OCI-LY1 (cell line): Measurements from ENCODE around the gene HINFP.
A peak's percentile ranks its signal among the peaks of the same experiment; 100 is the strongest.

Experiments used
- H2AFZ ChIP-seq: fragments of 200-600 bp; sonication (generic), shearing (Covaris generic); 2 replicates; pipeline ENCODE4 v1.6.0; 2014; ENCODE audit warnings: antibody characterized with exemption, mild to moderate bottlenecking, low read length
- H3F3A ChIP-seq: fragments of 200-600 bp; sonication (generic), shearing (Covaris generic); 2 replicates; pipeline ENCODE4 v1.6.0; 2014; ENCODE audit warnings: mild to moderate bottlenecking, antibody characterized with exemption, low read length, moderate library complexity; ENCODE audit not compliant: insufficient read depth
- H3K27ac ChIP-seq: fragments of 200-600 bp; sonication (generic); 2 replicates; pipeline ENCODE4 v1.5.1; 2014; ENCODE audit warnings: low read length, mixed run types, mild to moderate bottlenecking, low read depth; ENCODE audit not compliant: poor library complexity, severe bottlenecking
- H3K27me3 ChIP-seq: fragments of 200-600 bp; sonication (generic); 2 replicates; pipeline ENCODE4 v1.6.0; 2014; ENCODE audit warnings: antibody characterized with exemption, mild to moderate bottlenecking, low read length, moderate library complexity; ENCODE audit not compliant: insufficient read depth
- H3K36me3 ChIP-seq: fragments of 200-600 bp; sonication (generic); 2 replicates; pipeline ENCODE4 v1.6.1; 2014; ENCODE audit warnings: mild to moderate bottlenecking, antibody characterized with exemption, low read length, moderate library complexity, mixed read lengths; ENCODE audit not compliant: insufficient read depth
- H3K4me1 ChIP-seq: fragments of 200-600 bp; sonication (generic); 2 replicates; pipeline ENCODE4 v1.5.1; 2014; ENCODE audit warnings: mild to moderate bottlenecking, low read length, moderate library complexity; ENCODE audit not compliant: insufficient read depth, severe bottlenecking
- H3K4me2 ChIP-seq: fragments of 200-600 bp; sonication (generic), shearing (Covaris generic); 2 replicates; pipeline ENCODE4 v1.6.1; 2014; ENCODE audit warnings: low read length
- H3K4me3 ChIP-seq: fragments of 200-600 bp; sonication (generic); 2 replicates; pipeline ENCODE4 v1.5.1; 2014; ENCODE audit warnings: low read length, low read depth, mild to moderate bottlenecking, mixed read lengths; ENCODE audit not compliant: poor library complexity, severe bottlenecking
- H3K79me2 ChIP-seq: fragments of 200-600 bp; shearing (Covaris generic); 2 replicates; pipeline ENCODE4 v1.6.1; 2016; ENCODE audit warnings: mixed run types, low read length, mixed read lengths; ENCODE audit not compliant: insufficient read depth
- H3K9ac ChIP-seq: fragments of 200-600 bp; sonication (generic), shearing (Covaris generic); 2 replicates; pipeline ENCODE4 v1.6.1; 2014; ENCODE audit warnings: mild to moderate bottlenecking, low read length, mixed read lengths
- H3K9me2 ChIP-seq: fragments of 200-600 bp; sonication (generic), shearing (Covaris generic); 2 replicates; pipeline ENCODE4 v1.6.1; 2014; ENCODE audit warnings: low read depth, mild to moderate bottlenecking, low read length, mixed read lengths
- H3K9me3 ChIP-seq: fragments of 200-600 bp; shearing (Covaris generic); 2 replicates; pipeline ENCODE4 v1.6.1; 2014; ENCODE audit warnings: low read length, mixed read lengths
- H4K20me1 ChIP-seq: fragments of 200-600 bp; sonication (generic), shearing (Covaris generic); 2 replicates; pipeline ENCODE4 v1.6.0; 2016; ENCODE audit warnings: mild to moderate bottlenecking, low read length; ENCODE audit not compliant: insufficient read depth
- EZH2 ChIP-seq: fragments of 200-600 bp; sonication (generic), shearing (Covaris generic); IDR thresholded peaks from 2 replicates; pipeline ENCODE4 v1.8.0; 2017; ENCODE audit warnings: borderline replicate concordance, mixed run types, mild to moderate bottlenecking, antibody characterized with exemption, low read length, moderate library complexity, mixed read lengths
- TF ChIP-seq, protein P1 (sequence below): fragments of 200-600 bp; sonication (generic), shearing (Covaris generic); IDR thresholded peaks from 2 replicates; pipeline ENCODE4 v1.5.1; 2017; ENCODE audit warnings: mild to moderate bottlenecking, antibody characterized with exemption, low read length, moderate library complexity, mixed read lengths

The HINFP gene

DNA sequence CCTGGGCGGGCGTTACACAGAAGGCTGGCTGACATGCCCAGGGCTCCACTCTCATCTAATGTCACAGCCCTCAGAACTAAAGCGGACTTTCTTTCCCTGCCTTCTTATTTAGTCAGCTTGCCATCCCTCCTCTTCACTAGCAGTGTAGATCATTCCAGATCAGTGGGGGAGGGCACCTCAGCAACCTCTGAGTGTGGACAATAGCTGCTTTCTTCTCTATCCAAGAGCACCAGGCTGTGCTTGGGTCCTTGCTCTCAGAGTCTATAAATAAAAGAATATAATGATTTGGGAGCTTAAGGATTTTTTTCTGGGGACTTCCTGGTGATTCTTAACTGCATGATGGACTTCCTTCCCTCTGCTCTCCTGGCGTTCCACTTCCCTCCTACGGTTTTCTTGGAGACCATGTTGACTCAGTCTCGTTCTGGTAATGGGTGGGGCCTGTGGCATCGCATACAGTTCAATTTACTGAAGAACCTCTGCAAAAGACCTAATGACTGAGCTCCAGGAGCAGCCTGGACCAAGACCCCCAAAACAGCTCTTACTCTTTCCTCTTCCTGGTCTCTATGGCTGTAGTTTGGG is 39.6 kb upstream of the HINFP start:
- Histone ChIP-seq H3K9me3 (no peaks in the 10 kb centered on the region), H3K4me1 (peaks cover 15% of the 10 kb centered on the region), H3K9me2 (no peaks in the 10 kb centered on the region), H3K27me3 (no peaks in the 10 kb centered on the region), H3K79me2 (peaks cover 9% of the 10 kb centered on the region; the same call in 1 of the 2 replicates), H3F3A (no peaks in the 10 kb centered on the region), H3K9ac (no peak overlapping the region), H4K20me1 (no peaks in the 10 kb centered on the region), H3K36me3 (peaks cover 53% of the 10 kb centered on the region), H2AFZ (no peak overlapping the region), H3K4me3 (no peak overlapping the region), H3K4me2 (no peak overlapping the region), H3K27ac (no peak overlapping the region)
- TF ChIP-seq, protein P1, sequence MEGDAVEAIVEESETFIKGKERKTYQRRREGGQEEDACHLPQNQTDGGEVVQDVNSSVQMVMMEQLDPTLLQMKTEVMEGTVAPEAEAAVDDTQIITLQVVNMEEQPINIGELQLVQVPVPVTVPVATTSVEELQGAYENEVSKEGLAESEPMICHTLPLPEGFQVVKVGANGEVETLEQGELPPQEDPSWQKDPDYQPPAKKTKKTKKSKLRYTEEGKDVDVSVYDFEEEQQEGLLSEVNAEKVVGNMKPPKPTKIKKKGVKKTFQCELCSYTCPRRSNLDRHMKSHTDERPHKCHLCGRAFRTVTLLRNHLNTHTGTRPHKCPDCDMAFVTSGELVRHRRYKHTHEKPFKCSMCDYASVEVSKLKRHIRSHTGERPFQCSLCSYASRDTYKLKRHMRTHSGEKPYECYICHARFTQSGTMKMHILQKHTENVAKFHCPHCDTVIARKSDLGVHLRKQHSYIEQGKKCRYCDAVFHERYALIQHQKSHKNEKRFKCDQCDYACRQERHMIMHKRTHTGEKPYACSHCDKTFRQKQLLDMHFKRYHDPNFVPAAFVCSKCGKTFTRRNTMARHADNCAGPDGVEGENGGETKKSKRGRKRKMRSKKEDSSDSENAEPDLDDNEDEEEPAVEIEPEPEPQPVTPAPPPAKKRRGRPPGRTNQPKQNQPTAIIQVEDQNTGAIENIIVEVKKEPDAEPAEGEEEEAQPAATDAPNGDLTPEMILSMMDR = no peak
- TF ChIP-seq EZH2 = no peak

- peak within 1 kb of the TSS; percentile 79 for H3K27ac ChIP-seq
- H4K20me1 ChIP-seq = no peaks in the 10 kb centered on the region
- H3K9ac ChIP-seq = peak within 1 kb of the TSS; percentile 93
- no peaks in the 10 kb centered on the region for H3F3A ChIP-seq
- H3K27me3 ChIP-seq = no peaks in the 10 kb centered on the region
- H3K9me3 ChIP-seq = no peaks in the 10 kb centered on the region
- peak within 1 kb of the TSS; percentile 93 for H3K4me3 ChIP-seq
- H3K9me2 ChIP-seq = no peaks in the 10 kb centered on the region
- H2AFZ ChIP-seq = no peak within 1 kb of the TSS; the same call in 1 of the 2 replicates
- H3K79me2 ChIP-seq = peaks cover 9% of the 10 kb centered on the region; the same call in 1 of the 2 replicates
- no peak for TF ChIP-seq EZH2
- TF ChIP-seq, protein P1 = no peak
- peaks cover 22% of the 10 kb centered on the region; the same call in 1 of the 2 replicates for H3K36me3 ChIP-seq
- peaks cover 25% of the 10 kb centered on the region for H3K4me1 ChIP-seq
- peak within 1 kb of the TSS; percentile 78 for H3K4me2 ChIP-seq
These were observed 36.5 kb upstream of the HINFP start, which contains the start of gene HMBS for GRCh38 chr11:119084663-119085436. Gene HMBS (plus strand): TSS chr11:119084881. CDS start chr11:119085034, 153 bp downstream.

DNA sequence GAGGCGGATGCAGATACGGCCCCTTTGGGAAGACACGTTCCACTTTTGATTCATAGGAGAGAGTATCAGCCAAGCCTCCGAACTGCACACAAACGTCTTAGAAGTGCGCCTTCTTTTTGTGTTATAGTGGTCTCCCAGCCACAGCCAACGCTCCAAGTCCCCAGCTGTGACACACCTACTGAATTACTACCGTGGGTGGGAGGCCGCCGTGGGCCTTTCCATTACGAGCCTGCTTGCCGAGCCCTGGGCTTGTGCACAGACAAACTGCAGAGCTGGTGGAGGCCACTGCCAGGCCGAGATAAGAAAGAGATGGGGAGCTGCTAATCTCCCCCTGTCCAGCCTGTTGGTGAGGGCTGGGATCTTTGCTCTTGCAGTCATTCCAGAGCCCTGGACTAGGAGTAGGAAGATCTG is 35.9 kb upstream of the HINFP start:
- Histone ChIP-seq H3K9me2 (no peaks in the 10 kb centered on the region), H2AFZ (no peak overlapping the region), H3K4me2 (peak overlapping the region; percentile 78), H3K9ac (peak overlapping the region; percentile 93), H3F3A (no peaks in the 10 kb centered on the region), H3K4me1 (peaks cover 25% of the 10 kb centered on the region), H3K4me3 (peak overlapping the region; percentile 93), H3K79me2 (peaks cover 9% of the 10 kb centered on the region; the same call in 1 of the 2 replicates), H4K20me1 (no peaks in the 10 kb centered on the region), H3K36me3 (peaks cover 19% of the 10 kb centered on the region; the same call in 1 of the 2 replicates), H3K9me3 (no peaks in the 10 kb centered on the region), H3K27ac (peak overlapping the region; percentile 79), H3K27me3 (no peaks in the 10 kb centered on the region)
- TF ChIP-seq, protein P1 = no peak
- TF ChIP-seq EZH2 = no peak
